Stimulated activated CD8-positive, alpha-beta memory T cell treated with anti-CD3 and anti-CD28 coated beads, Interleukin-12 subunit alpha, Interleukin-12 subunit beta, amount 100 ng/mL, for 4 hours (primary cell): ENCODE measurements around the gene AGER.
"Not testable (repeated sequence)": the region's sequence is repeated elsewhere in the genome, so short reads cannot be mapped to it uniquely, and the experiment has no call there.

Experiments used
- DNase-seq: peaks from one replicate; pipeline ENCODE4 v3.0.0-alpha.2; 2020; ENCODE audit warnings: low read depth

The AGER gene

GRCh38 chr6:32198866-32199265, 14.8 kb upstream of the AGER start:
- DNase-seq = no peak

- DNase-seq = no peak
Observed at GRCh38 chr6:32198345-32198696, 14.3 kb upstream of the AGER start.

GRCh38 chr6:32196682-32197616, 12.9 kb upstream of the AGER start:
- DNase-seq = no peak

GRCh38 chr6:32195902-32196681, 12.0 kb upstream of the AGER start:
- peak; percentile 55 for DNase-seq

- peak; percentile 100 for DNase-seq
Observed at GRCh38 chr6:32195652-32195901, 11.5 kb upstream of the AGER start.

GRCh38 chr6:32194825-32195651, 11.0 kb upstream of the AGER start:
- DNase-seq = no peak

GRCh38 chr6:32194388-32194787, 10.3 kb upstream of the AGER start:
- no peak for DNase-seq

- DNase-seq = not testable (repeated sequence)
Observed at GRCh38 chr6:32193096-32193495, 9.0 kb upstream of the AGER start.

- no peak for DNase-seq
Observed at GRCh38 chr6:32192608-32193039, 8.6 kb upstream of the AGER start, which contains the start of gene GPSM3. TSS of gene GPSM3 (minus strand) at chr6:32192643. CDS start at chr6:32192513, 130 bp downstream.

GRCh38 chr6:32191696-32192607, 7.9 kb upstream of the AGER start:
- no peak for DNase-seq

- no peak for DNase-seq
Observed at GRCh38 chr6:32190911-32191677, 7.0 kb upstream of the AGER start.

GRCh38 chr6:32190054-32190851, 6.2 kb upstream of the AGER start, which contains the start of gene PBX2:
TSS of gene PBX2 (minus strand) at chr6:32190202. CDS start at chr6:32189915, 287 bp downstream.
- peak; percentile 69 for DNase-seq

- no peak for DNase-seq
Observed at GRCh38 chr6:32189742-32190053, 5.6 kb upstream of the AGER start.

GRCh38 chr6:32189069-32189741, 5.2 kb upstream of the AGER start:
- DNase-seq = no peak

GRCh38 chr6:32188381-32189068, 4.5 kb upstream of the AGER start:
- DNase-seq = no peak

- DNase-seq = not testable (repeated sequence)
Observed at GRCh38 chr6:32187725-32188380, 3.8 kb upstream of the AGER start.

GRCh38 chr6:32187009-32187709, 3.1 kb upstream of the AGER start:
- no peak for DNase-seq
